Measurements from ENCODE around the gene PTPN1.

PTPN1 gene

GRCh38 chr20:50514750-50515149 lies 4.6 kb downstream of the PTPN1 start:
- no peak for DNase-seq

- DNase-seq: no peak
Measured at GRCh38 chr20:50515471-50516106, 5.4 kb downstream of the PTPN1 start.

GRCh38 chr20:50516180-50516934 lies 6.2 kb downstream of the PTPN1 start:
- DNase-seq: no peak

- DNase-seq: no peak
Measured at GRCh38 chr20:50516935-50517816, 7.0 kb downstream of the PTPN1 start.

GRCh38 chr20:50517817-50518154 lies 7.6 kb downstream of the PTPN1 start:
- DNase-seq: no peak

- DNase-seq: no peak
Measured at GRCh38 chr20:50518270-50518721, 8.1 kb downstream of the PTPN1 start.

GRCh38 chr20:50519036-50519762 lies 9.0 kb downstream of the PTPN1 start:
- no peak for DNase-seq

GRCh38 chr20:50520222-50520880 lies 10.2 kb downstream of the PTPN1 start:
- DNase-seq: no peak

- DNase-seq: no peak
Measured at GRCh38 chr20:50521221-50522052, 11.3 kb downstream of the PTPN1 start.

GRCh38 chr20:50522053-50522674 lies 12.0 kb downstream of the PTPN1 start:
- DNase-seq: no peak

GRCh38 chr20:50523552-50524167 lies 13.5 kb downstream of the PTPN1 start:
- no peak for DNase-seq

- DNase-seq: no peak
Measured at GRCh38 chr20:50525681-50526080, 15.5 kb downstream of the PTPN1 start.

- no peak for DNase-seq
Measured at GRCh38 chr20:50526403-50526989, 16.3 kb downstream of the PTPN1 start.

- no peak for DNase-seq
Measured at GRCh38 chr20:50527068-50527605, 17.0 kb downstream of the PTPN1 start.

GRCh38 chr20:50528129-50528528 lies 17.9 kb downstream of the PTPN1 start:
- DNase-seq: no peak

GRCh38 chr20:50528804-50529351 lies 18.7 kb downstream of the PTPN1 start:
- no peak for DNase-seq

GRCh38 chr20:50532221-50532620 lies 22.0 kb downstream of the PTPN1 start:
- DNase-seq: no peak

GRCh38 chr20:50533061-50533460 lies 22.9 kb downstream of the PTPN1 start:
- DNase-seq: no peak

- DNase-seq: no peak
Measured at GRCh38 chr20:50533464-50533863, 23.3 kb downstream of the PTPN1 start.
